ENCODE results near the gene IL1R1.

Gene IL1R1

DNA sequence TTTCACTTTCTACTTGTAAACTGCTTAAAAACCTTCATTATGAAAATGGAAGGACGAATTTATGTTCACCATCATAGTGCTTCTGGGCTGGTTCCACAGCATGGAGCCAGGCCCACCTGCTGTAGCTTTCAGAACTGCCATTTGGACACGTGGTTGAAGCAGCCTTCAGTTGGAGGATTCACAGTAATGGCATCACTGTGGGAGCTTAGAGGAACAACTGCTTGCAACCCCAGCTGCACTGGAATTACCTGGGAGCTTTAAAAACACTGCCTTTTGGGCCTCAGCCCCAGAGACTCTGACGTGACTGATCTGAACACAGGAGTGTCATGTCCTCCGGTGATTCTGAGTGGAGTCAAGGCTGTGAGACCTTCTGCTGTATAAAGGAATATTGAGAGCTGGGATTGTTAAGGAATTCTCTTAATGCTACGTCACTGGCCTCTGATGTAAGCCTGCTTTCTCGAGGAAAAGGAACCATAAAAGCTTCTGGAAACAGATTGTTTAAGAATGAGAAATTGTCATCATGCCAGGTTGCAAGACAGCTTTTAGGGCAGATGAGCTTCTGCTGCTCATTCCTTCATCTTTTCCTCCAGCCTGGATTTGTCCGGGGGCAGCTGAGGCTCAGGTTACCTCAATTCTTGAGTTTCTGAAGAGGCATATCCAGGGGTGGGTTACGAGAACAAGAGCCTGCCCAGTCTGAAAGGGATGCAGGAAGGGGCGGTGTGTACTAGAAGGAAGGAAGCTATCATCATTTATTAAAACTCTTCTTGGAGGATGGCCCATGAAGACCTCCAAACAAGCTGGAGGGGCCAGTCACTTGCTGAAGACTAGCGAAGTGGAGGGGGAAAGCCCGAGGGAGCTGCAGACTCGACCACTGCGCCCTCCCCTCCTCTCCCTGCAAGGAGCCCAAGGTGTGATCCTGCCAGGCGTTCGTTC is 1.3 kb upstream of the IL1R1 start:
- DNase-seq, result no peak

DNA sequence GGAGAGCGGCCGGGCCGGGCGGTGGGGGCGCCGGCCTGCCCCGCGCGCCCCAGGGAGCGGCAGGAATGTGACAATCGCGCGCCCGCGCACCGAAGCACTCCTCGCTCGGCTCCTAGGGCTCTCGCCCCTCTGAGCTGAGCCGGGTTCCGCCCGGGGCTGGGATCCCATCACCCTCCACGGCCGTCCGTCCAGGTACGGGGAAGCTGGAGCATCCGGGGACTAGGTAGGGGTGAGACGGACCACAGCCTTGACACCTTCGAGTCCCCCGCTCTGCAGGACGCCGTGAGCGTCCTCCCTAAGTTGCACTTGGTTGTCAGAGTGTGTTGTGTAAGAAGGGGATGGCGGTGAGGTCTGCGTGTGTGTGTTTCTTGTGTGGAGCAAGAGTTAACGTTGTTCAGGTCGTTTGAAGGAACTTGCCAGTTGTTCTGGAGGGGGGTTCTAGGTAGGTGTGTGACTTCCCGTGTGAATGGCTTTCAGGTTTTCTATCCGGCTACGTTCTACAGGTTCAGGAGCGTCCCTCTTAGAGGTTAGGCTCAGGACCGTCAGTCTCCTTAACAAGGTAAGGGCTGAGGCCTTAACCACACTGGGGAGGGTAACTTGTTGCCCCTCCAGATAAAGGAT is 393 bp downstream of the IL1R1 start:
- DNase-seq, result no peak

DNA sequence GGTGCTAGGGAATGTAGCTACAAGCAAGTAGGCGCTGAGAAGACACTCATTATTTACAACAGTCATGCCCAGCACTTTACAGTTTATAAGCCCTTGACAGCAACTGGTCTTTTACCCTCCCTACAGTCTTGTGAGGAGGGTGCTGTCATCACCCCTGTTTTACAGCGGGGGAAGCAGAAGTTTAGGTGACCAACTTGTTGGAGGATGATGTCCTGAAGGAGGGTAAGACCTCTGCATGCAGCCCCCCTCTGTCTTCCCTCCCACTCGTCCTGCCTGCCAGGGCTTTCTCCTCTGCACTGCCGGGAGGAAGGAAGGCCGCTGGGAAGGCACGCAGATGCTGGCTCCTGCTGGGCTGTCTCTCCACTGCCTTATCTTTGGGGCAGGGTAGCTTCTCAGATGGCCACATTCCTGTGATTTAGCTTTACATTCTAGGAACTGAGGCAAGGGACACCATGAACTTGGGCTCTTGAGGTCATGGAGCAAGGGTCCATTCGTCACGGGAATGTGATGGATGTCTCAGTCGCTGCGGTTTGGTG is 972 bp downstream of the IL1R1 start:
- no peak for DNase-seq

DNA sequence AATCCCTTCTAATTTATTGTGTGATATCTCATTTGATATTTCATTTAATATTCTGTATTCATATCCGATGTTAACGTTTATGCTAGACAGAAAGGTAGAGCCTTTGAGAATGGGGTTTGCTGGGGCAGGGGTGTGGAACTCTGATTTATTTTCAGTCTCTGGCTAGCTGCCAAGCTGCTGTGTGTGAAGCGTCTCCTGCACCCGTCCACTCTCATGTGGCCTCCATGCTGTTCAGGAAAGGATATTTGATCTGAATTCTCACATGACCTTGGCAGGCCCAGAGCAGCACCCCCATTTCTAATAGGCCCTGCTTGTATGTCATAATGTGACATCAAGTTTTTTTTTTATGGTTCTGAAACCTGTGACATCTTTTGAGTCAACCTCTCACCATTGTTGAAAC is 1.6 kb downstream of the IL1R1 start:
- DNase-seq, result no peak

DNA sequence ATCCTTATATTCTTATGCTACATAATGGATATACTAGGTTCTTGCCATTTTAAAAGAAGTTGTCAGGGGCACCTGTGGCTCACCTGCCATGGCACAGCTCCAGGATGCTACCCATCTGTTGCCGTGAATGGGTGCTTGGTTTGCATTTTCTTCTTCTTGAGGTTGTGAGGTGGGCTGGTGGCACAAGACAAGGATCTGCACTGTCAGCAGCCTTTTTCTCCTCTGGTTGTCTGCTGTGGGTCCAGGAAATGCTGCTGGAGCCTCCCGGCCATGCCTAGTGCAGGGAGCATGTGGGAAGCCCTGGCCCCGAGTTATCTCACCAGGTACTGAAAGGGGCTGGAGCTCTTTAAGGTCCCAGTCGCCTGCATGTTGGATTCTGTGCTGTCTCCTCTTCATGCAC is 2.6 kb downstream of the IL1R1 start:
- no peak for DNase-seq

DNA sequence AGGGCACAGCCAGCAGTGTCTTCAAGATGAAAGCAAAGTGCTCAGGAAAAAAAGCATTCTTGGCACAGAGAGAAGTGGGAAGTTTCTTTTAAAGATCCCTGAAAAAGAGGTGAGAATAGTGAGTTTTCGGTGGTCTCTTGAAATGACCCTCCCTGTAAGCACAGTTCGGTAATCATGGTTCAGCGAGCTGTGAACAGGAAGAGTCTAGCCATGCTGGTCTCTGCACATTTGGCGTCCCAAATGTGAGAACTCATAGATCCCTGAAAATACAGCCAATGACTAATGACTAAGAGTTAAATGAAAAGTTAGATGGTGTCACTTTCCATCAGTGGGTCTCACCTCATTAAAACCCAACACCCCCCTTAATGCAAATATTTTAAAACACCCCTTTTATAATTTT is 3.4 kb downstream of the IL1R1 start:
- DNase-seq, result no peak

DNA sequence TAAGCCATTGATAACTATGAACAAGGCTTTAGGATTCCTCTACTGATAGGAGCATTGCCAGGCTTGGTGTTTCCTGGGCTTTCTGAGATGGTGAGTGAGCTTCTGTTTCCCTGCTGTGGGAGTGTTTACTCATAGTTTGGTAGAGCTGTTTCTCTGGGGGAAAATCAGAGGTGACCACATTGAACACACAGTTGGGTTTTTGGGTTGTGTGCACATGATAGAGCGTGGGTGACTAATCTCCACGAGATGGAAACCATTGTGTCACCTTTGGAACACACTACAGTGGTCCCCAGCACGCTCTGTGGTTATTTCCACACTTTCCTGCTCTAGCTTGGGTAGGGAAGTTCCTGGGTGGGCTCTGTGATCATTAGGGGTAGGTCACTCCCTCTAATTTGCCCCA is 5.4 kb downstream of the IL1R1 start:
- no peak for DNase-seq

DNA sequence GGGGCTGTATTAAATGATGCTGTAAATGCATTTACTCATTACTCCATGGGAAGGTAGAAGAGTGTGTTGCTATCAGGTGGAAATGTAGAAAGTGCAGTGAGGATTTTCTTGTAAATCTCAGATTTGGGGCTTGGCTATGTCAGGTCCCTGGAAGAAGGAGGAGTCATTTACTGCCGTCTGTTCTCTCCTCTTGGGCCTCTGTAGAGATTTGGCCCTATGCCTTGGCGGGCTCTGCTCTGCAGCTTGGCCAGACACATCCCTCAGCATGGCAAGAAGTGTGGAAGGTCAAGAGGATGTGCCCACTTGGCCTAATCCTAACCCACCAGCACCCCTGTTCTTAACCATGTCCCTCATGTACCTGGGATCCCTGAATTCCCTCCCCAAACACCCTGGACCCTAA is 6.7 kb downstream of the IL1R1 start:
- no peak for DNase-seq

DNA sequence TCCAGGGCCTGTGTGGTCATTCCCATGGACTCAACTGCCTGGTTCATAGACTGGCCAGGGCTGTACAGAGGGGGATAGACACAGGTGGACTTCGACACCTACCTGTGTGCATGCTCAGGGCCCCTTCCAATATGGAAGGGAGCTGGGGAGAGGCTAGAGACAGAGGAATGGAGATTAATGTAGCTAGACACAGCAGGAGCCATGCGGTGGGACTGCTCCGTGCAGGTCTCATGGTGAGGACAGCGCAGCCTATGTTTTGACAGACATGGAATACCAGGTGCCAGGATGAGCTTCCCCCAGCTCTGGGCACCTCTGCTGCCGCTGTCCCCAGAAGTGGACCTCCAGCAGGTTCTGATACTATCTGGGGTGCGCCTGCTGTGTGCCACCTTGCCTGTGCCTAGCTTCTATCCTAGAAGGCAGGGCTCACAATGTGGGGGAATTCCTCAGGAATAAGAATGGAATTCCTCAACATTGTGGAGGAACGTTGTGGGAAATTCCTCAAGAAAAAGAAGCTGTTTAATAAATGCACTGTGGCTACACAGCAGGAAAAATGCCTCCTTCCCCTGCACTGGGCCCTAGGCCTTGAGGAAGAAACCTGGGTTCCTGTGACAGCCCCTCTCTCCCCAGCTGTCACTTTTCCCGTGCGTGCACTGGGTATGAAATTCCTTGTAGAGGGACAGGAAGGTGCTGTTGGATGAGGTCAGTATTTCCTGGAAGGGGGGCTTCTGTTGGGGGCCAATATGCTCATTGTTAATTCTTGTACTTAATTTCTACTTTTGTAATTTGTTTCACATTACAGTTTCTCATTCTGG is 7.3 kb downstream of the IL1R1 start:
- DNase-seq, result no peak

DNA sequence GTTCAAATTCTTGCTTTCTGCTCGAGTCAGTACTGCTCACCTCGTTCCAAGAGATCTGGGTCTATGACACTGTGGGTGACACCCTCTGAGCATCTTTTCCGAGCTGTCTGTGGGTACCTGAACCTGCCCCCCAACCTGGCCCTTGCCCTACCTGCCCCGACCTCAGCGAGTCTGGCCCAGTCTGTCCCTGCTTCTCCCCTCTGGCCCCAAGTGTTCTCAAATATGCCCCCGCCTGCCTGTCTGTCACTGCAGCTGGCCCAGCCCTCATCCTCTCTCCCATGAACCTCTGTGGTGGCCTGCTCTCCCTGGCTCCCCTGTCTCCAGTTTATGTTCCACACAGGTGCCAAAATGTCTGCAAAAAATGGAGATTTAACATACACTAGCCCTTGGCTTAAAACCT is 11.8 kb downstream of the IL1R1 start:
- DNase-seq, result no peak

DNA sequence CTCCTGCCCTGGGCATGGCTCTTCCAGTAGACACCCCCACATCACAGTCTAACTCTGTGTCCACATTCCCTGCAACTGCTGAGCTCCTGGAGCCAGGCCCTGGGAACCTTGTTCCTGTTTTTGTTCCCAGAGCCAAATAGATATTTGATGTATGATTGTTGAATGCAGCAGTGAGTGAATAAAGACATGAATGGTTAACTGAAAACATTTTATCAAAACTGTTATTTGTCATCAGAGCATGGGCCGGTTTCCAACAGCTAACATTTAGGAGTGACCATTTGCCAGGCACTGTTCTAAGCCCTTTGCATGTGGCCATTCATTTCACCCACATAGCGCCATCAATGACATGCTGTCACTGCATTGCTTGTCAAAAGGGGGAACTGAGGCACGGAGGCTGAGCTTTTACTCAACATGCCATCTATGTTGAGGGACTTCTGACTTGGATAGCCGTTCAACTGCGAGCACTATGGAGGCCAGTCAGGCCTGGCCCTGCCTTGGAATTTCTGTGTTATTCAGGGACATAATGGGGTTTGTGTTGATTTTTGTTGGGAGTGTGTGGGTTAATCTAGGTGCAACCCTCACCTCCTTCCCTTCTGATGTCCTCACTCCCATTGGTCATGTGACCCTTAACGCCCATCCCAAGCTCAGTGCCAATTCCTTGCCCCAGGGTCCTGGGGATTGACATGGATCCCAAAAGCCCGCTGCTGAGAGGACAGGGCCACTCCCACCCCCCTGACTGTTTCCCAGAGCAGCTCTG is 12.6 kb downstream of the IL1R1 start:
- DNase-seq, result no peak

DNA sequence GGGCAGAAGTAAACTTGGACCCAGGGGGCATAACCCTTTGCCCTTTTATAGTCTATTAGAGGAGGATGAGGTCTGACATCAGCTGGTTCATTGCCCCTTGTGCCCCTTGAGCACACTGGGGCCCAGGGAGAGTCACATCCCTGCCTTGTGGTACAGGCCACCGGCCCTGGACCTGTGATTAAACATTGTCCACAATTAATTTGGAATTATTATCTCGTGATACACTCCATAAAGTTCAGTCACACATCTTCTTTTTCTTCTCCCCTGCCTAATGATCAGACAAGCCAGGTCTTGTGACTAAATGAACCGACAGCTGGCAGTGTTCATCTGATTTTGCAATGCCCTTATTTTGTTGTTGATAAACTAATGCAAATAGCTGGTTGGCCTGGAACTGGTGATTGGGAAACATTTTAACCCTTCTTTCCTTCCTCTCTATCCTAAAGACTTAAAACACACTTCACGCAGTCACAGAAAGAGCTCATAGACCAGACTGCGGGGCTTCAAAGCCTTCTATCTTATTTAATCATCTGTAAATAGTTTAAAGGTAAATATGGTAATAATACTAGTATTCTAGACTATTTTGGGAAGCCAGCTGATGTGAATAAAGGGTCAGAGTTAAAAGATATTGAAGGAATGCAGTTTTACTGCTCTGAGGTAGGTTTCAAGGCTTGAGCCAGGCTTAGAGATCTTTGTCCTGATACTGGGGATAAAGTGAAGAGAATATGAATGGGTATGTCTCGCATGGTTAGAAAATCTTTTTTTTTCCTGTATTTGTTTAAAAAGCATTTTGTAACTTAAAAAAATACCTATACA is 13.4 kb downstream of the IL1R1 start:
- no peak for DNase-seq

DNA sequence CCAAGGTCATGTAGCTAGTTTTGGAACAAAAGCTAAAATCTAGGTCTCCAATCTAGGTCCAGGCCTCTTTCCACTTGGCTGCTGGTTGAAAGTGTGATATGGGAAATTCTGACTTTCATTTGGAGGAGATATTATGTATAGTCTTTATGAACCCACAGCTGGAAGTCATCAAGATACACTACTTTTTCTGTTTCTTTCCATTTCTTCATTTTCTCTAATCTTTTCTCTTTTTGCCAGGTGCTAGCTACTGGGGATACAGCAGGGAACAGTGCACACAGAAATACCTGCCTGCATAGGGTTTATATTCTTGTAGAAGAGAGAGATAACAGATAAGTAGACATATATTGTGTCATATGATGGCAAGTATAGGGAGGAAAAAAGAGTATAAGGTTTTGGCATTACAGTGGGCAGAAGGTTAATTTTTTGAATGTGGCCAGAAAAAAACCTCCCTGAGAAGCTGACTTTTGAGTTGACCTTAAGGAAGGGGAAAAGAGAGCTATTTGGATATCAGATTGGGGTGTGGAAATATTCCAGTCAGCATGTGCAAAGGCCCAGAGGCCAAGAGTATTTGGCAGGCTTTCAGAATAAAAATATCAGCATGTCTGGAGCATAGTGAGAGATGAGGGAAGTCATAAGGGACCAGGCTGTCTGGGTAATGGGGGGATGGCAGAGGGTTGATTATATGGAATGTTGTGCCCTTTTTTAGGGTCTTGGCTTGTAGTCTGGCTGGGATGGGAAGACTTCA is 15.6 kb downstream of the IL1R1 start:
- no peak for DNase-seq

DNA sequence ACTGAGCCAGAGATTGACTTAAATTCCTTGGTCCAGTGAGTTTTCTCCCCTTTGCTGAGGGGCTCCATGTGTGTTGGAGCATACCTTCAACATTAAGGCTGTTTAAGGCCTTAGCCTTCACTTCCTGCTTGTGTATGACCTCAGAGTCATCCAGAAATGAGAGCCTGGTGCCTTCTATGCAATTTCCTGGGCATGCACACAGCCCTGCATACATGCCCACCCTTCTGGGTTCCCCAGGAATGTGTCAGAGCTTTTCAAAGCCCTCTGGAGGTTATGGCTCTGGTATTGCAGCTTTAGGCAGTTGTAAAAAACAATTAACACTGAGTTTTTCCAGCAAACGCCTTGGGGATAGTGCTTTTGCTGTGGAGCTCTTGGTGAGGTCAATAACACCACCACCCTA is 16.7 kb downstream of the IL1R1 start:
- peak; percentile 41 for DNase-seq

DNA sequence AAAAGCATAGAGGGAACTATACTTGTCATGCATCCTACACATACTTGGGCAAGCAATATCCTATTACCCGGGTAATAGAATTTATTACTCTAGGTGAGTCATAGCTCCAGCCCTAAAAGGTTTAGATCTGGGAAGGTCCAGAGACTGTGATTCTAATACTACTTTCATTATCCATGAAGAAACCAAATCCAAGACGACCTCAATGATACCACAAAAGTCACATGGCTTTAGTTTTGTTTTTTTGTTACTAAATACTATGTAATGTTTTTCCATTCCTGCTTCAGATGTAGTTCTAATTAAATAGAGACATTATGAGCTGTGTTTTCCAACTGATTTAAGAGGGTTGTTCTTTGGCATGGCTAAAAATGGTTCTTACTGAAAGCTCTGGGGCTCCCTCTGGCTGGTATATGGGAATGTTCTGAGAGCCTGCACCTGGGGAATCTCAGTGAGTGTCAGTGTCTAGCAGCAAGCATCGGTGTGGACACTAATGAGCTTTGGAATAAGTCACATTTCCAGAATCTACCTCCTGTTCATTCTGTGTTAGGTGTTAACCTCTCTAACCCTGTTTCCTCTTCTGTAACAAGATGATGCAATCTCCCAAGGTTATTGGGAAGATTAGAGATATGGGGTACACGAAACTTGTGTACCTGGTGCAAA is 23.8 kb downstream of the IL1R1 start:
- peak; percentile 75 for DNase-seq

DNA sequence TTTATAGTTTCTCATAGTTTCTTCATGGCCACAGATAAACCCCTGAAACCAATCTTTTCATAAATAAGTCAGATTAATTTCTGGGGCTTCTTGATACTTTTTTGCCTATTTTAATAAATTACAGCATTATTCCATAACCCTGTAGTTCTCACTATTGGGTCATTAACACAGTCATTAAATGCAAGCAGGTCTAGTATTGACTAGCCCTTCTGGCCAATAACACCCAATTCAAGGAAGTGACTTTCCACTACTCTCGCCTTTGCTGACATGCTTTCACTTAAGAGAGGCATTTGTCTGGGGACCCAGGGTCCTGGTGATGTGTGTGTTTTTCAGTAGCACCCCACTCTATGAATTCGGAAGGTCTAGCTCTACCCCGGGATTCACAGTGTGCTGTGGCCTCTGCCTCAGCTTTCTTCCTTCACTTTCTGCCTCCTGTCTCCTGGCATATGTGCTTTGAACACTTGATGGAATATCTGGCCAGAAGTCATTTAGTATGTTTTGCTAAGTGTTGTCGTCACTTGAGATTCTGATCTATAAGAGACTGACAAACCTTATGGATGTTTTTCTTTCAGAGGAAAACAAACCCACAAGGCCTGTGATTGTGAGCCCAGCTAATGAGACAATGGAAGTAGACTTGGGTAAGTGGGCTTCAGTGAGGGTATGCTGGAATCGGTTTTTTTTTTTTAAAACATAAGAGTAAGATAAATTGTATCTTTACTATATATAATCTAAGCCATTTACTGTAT is 25.7 kb downstream of the IL1R1 start:
- DNase-seq, result no peak

DNA sequence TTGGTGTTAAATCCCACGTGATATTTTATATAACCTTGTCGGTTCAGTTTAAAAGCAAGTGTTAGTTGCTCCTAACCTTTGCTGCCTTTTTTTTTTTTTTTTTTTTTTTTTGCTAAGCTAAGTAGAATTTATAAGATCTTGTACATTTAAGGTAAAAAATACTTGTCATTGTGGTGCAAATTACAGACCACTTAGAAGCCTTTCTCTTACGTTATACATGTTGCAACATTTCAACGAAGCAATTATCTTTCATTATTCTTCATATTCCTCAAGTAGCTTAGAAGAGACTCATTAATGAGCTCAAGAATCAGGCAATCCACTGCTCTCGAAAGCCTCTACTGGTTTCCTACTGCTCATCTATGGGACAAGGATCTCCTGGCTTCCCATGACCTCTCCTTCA is 29.4 kb downstream of the IL1R1 start:
- DNase-seq, result no peak

DNA sequence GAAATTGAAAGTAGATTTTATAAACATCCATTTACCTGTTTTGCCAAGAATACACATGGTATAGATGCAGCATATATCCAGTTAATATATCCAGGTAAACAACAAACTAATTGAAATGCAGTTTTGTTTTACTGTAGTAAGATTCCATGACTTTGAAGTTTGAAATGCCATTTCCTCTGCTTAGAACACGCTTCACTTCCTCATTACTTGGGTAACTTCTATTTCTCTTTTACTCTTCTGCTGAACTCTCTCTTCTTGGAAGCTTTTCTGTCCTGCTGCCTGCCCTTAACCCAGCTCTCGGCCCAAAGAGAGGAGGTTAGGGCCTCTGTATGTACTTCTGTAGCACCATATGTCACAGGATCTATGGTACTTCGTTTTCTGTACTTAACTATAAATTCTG is 30.2 kb downstream of the IL1R1 start:
- no peak for DNase-seq

DNA sequence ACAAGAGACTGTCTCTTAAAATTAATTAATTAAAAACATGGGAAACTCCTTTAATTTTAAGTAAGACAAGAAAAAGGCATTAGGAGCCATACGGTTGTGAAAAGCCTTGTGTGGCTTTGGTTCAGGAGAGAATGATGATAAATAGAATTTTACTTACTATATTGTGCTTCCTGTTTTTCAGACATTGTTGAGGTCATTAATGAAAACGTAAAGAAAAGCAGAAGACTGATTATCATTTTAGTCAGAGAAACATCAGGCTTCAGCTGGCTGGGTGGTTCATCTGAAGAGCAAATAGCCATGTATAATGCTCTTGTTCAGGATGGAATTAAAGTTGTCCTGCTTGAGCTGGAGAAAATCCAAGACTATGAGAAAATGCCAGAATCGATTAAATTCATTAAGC is 33.6 kb downstream of the IL1R1 start:
- DNase-seq, result no peak
